PFSK-1 (cell line): ENCODE measurements around the gene TANC2. TPM values are rescaled to one million over a fixed set of nuclear protein-coding genes. Genes with fewer than 3 reads are reported as not detected.

ENCODE experiments used
- FOXP2 ChIP-seq: optimal IDR thresholded peaks from 2 replicates; pipeline ENCODE3; 2011; ENCODE audit warnings: borderline replicate concordance, control low read depth, inconsistent platforms; ENCODE audit not compliant: insufficient read depth; ENCODE audit errors: extremely low read length, extremely low read depth
- POLR2AphosphoS5 ChIP-seq: IDR thresholded peaks from 2 replicates; pipeline ENCODE4 v1.6.1; 2012; ENCODE audit warnings: low read depth, mild to moderate bottlenecking, control low read depth, low read length, moderate library complexity
- REST ChIP-seq, 2 experiments: IDR thresholded peaks; 2 replicates each; pipeline versions ENCODE4 v1.6.1 to v1.8.0; 2011 to 2012; ENCODE audit warnings: low read depth in 2 of 2, low read length in 2 of 2, control low read depth in 1 of 2, inconsistent platforms in 1 of 2, mild to moderate bottlenecking in 1 of 2, moderate library complexity in 1 of 2; ENCODE audit not compliant: insufficient read depth in 1 of 2
- SIN3A ChIP-seq: IDR thresholded peaks from 2 replicates; pipeline ENCODE4 v1.6.1; 2012; ENCODE audit warnings: mild to moderate bottlenecking, low read length, moderate library complexity, borderline replicate concordance; ENCODE audit not compliant: insufficient read depth
- TAF1 ChIP-seq: IDR thresholded peaks from 2 replicates; pipeline ENCODE4 v1.6.1; 2012; ENCODE audit warnings: low read length, control low read depth, borderline replicate concordance; ENCODE audit not compliant: insufficient read depth
- polyA plus RNA-seq: library from polyadenylated mRNA; unstranded; fragments of >200 nt; gene quantifications from one replicate; pipeline ENCODE4 v1.2.1, GENCODE V29; 2012; ENCODE audit warnings: low read depth, missing spikeins; ENCODE audit not compliant: insufficient read length

The TANC2 gene
- 24.1 TPM for polyA plus RNA-seq

DNA sequence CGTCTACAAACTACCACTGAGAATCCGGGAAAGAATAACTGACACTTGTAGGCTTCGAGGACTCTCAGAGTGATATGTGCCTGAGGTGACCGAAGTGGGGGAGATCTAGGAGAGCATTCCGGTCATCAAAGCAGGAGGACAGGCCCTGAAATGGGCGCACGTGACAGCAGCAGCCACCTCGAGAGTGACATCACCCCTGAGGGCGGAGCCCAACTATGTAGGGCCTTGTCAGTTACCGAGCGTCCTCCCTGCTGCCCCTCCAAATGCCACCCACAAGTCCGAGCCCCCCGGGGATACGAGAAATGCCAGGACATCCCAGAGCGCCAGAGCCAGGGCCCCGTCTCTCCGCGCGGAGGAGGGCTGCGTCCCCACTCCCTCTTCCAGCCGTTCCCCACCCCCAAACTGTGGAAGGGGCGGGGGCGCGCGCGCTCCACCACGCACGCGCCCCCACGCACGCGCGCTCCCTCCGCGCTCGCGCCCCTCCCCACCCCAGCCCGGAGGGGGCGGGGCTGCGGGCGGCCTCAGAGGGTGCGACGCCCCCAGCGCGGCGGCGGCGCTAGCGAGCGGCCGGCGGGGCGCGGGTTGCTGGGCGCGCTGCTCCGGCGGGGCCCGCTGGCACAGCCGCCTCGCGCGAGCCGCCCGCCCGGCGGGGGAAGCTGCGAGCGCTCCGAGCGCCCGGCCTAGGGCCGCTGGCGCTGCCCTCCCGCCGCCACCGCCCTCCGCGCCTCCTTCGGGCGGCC, at the start of gene TANC2:
Gene TANC2 (plus strand): TSS at position 550 of the 740 bp plus-strand sequence. CDS start 43,325 bp downstream, outside the sequence.
- TF ChIP-seq FOXP2 = peak; percentile 21
- no peak for TF ChIP-seq SIN3A
- 0 out of 2 replicates have a peak, but pooled peaks have one; percentile 25 for TF ChIP-seq POLR2AphosphoS5
- TF ChIP-seq TAF1 = peak; percentile 56; the same call in 1 of the 2 replicates
- TF ChIP-seq REST (IDR thresholded peaks at IDR 0.05; ENCODE audit: insufficient read depth in 1 of 2, low read depth in 2 of 2, low read length in 2 of 2) = no peak

DNA sequence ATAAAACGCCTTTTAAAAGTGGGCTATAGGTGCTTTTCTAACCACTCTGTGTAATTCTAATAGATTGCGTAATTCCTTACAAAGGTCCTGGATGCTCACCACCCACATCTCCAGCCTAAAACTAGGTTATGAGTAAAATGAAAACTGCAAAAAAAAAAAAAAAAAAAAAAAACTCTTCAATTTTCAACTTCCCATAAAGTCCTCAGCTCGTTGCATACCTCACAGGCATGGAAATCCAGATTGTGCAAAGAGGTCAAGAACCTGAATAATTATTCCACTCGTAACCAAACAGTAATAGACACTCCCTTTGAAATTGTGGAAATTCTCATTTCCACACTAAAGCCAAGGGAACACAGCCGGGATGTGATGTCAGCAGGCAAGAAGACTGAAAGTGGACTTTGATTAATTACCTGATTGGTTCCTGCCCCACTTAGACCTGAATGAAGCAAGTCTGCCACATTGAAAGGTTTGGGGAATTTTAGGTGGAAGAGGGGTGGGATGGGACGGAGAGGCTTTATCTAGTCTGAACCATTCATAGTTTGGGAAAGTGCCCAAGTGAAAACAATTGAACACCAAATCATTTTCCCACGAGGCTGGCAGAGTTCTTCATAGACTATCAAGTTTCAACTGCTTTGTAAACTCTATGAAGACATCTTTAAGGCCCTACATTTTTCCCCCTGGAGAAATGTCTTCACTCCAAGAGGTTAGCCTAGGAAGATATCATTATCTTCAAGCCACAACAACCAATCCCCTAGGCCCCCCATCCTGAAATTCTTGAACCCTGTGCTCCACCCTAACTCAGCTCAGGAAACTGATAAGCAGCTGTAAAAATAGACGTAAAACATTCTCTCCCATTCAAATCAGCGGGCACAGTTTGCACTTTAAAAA, 49.1 kb upstream of the TANC2 start:
- TF ChIP-seq SIN3A = no peak
- TF ChIP-seq FOXP2 = no peak
- TF ChIP-seq POLR2AphosphoS5 = no peak
- TF ChIP-seq REST (IDR thresholded peaks at IDR 0.05; ENCODE audit: insufficient read depth in 1 of 2, low read depth in 2 of 2, low read length in 2 of 2) = no peak
- no peak for TF ChIP-seq TAF1

GRCh38 chr17:62919388-62919787, 46.6 kb upstream of the TANC2 start:
- no peak for TF ChIP-seq TAF1
- no peak for TF ChIP-seq POLR2AphosphoS5
- TF ChIP-seq SIN3A = no peak
- TF ChIP-seq FOXP2 = no peak
- TF ChIP-seq REST (IDR thresholded peaks at IDR 0.05; ENCODE audit: insufficient read depth in 1 of 2, low read depth in 2 of 2, low read length in 2 of 2) = no peak

GRCh38 chr17:62920300-62920699, 45.7 kb upstream of the TANC2 start:
- TF ChIP-seq REST (IDR thresholded peaks at IDR 0.05; ENCODE audit: insufficient read depth in 1 of 2, low read depth in 2 of 2, low read length in 2 of 2) = no peak
- no peak for TF ChIP-seq FOXP2
- no peak for TF ChIP-seq SIN3A
- no peak for TF ChIP-seq TAF1
- no peak for TF ChIP-seq POLR2AphosphoS5
